Nephron (organoid): Measurements from ENCODE around the gene CECR2.

Experiments
- H3K27ac Mint-ChIP-seq, 3 experiments: 2 replicates each; pipeline ENCODE4 v1.8.0; 2020; ENCODE audit warnings: mixed read lengths in 3 of 3, mild to moderate bottlenecking in 2 of 3, moderate library complexity in 1 of 3
- H3K27me3 Mint-ChIP-seq: 2 replicates; pipeline ENCODE4 v1.8.0; 2021; ENCODE audit warnings: low read depth, mild to moderate bottlenecking, moderate library complexity, mixed read lengths
- H3K36me3 Mint-ChIP-seq: 2 replicates; pipeline ENCODE4 v1.8.0; 2020; ENCODE audit warnings: low read depth, mixed read lengths
- H3K4me1 Mint-ChIP-seq: 2 replicates; pipeline ENCODE4 v1.8.0; 2020; ENCODE audit warnings: mixed read lengths
- H3K4me3 Mint-ChIP-seq, 3 experiments: 2 replicates each; pipeline ENCODE4 v1.8.0; 2020; ENCODE audit warnings: mild to moderate bottlenecking in 3 of 3, mixed read lengths in 3 of 3, moderate library complexity in 2 of 3
- H3K9me3 Mint-ChIP-seq: 2 replicates; pipeline ENCODE4 v1.8.0; 2020; ENCODE audit warnings: mixed read lengths
- CTCF ChIP-seq, 3 experiments: fragments of 200-600 bp; sonication (generic); IDR thresholded peaks; one replicate each; pipeline ENCODE4 v1.5.0; 2021; ENCODE audit warnings: antibody characterized with exemption in 3 of 3; ENCODE audit not compliant: unreplicated experiment in 3 of 3

The CECR2 gene

DNA sequence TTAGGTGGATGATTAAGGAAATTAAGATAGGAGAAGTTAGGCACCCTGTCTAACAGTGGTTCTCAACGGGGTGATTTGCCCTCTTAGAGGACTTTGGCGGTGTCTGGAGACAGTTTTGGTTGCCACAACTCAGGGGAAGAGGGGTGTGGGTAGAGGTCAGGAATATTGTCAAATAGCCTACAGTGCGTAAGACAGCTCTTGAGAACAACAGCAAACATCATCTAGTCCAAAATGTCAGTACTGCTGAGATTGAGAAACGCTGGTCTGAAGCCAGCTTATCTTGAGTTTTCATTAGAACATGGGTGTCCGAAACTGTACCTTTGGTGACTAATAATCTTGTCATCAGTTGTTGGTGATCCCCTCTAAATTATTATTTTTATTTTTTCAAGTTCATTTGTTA lies 38.4 kb downstream of the CECR2 start:
- no peaks in the 10 kb centered on the region for H3K9me3 Mint-ChIP-seq
- no peaks in the 10 kb centered on the region for H3K27me3 Mint-ChIP-seq
- H3K36me3 Mint-ChIP-seq = no peaks in the 10 kb centered on the region
- H3K27ac Mint-ChIP-seq = peak overlapping the region; percentile 14 to 60 (median 41)
- TF ChIP-seq CTCF (IDR thresholded peaks at IDR 0.05; ENCODE audit: unreplicated experiment in 3 of 3) = no peak
- H3K4me1 Mint-ChIP-seq = peaks cover 61% of the 10 kb centered on the region
- no peak overlapping the region for H3K4me3 Mint-ChIP-seq

DNA sequence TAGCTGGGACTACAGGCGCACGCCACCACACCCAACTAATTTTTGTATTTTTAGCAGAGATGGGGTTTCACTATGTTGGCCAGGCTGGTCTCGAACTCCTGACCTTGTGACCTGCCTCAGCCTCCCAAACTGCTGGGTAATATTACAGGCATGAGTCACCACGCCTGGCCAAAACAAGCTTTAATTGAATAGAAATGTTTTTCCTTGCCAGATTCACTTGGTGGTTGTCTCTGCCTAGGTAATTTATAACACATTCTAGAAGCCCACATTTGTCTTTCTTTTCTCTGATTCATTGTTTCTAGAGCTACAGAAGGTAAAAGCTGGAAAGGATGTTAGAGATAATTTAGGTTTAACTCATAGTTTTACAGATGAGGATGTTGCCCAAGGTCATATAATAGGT lies 41.3 kb downstream of the CECR2 start:
- H3K4me3 Mint-ChIP-seq = no peak overlapping the region
- TF ChIP-seq CTCF (IDR thresholded peaks at IDR 0.05; ENCODE audit: unreplicated experiment in 3 of 3) = no peak
- no peaks in the 10 kb centered on the region for H3K9me3 Mint-ChIP-seq
- H3K4me1 Mint-ChIP-seq = peaks cover 65% of the 10 kb centered on the region
- H3K27ac Mint-ChIP-seq = peak overlapping the region in 2 of 3 experiments; percentile 20 to 27
- no peaks in the 10 kb centered on the region for H3K36me3 Mint-ChIP-seq
- no peaks in the 10 kb centered on the region for H3K27me3 Mint-ChIP-seq

GRCh38 chr22:17411213-17411612 lies 42.0 kb downstream of the CECR2 start:
- Mint-ChIP-seq H3K36me3 (no peaks in the 10 kb centered on the region), H3K27me3 (no peaks in the 10 kb centered on the region), H3K4me3 (no peak overlapping the region), H3K27ac (peak overlapping the region in 2 of 3 experiments; percentile 20 to 27), H3K4me1 (peaks cover 70% of the 10 kb centered on the region), H3K9me3 (no peaks in the 10 kb centered on the region)
- no peak for TF ChIP-seq CTCF (IDR thresholded peaks at IDR 0.05; ENCODE audit: unreplicated experiment in 3 of 3)

GRCh38 chr22:17412232-17412631 lies 43.0 kb downstream of the CECR2 start:
- Mint-ChIP-seq H3K4me3 (peak overlapping the region in 1 of 3 experiments; percentile 8), H3K4me1 (peaks cover 66% of the 10 kb centered on the region), H3K9me3 (no peaks in the 10 kb centered on the region), H3K36me3 (no peaks in the 10 kb centered on the region), H3K27ac (peak overlapping the region; percentile 52 to 69 (median 54)), H3K27me3 (no peaks in the 10 kb centered on the region)
- TF ChIP-seq CTCF (IDR thresholded peaks at IDR 0.05; ENCODE audit: unreplicated experiment in 3 of 3) = no peak

DNA sequence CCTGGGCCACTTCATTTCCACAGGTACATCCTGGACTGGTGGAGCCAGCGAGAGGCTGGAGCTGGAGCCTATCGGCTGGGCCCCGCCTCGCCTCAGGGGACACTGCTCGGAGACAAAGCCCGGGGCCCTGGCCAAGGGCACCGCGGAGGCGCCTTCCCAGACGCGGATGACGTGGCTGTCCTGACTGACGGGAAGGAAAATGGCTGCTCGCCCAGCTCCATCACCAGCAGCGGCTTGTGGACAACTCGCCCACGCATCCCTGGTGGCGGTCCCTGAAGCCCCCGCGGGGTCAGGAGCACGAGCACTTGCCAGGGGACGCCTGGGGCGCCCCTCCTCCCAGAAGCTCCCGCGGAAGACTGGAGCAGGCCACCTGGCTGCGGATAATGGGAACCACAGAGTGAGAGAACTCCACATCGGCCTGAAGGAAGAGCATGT lies 49.6 kb downstream of the CECR2 start:
- TF ChIP-seq CTCF (IDR thresholded peaks at IDR 0.05; ENCODE audit: unreplicated experiment in 3 of 3) = no peak
- H3K9me3 Mint-ChIP-seq = no peaks in the 10 kb centered on the region
- H3K4me3 Mint-ChIP-seq = no peak overlapping the region
- H3K27ac Mint-ChIP-seq = peak overlapping the region; percentile 34 to 64 (median 52)
- peaks cover 12% of the 10 kb centered on the region for H3K36me3 Mint-ChIP-seq
- peaks cover 3% of the 10 kb centered on the region for H3K27me3 Mint-ChIP-seq
- H3K4me1 Mint-ChIP-seq = peaks cover 59% of the 10 kb centered on the region

- Mint-ChIP-seq H3K27me3 (peaks cover 3% of the 10 kb centered on the region), H3K4me1 (peaks cover 59% of the 10 kb centered on the region), H3K27ac (peak overlapping the region; percentile 34 to 64 (median 52))
Observed at GRCh38 chr22:17419348-17419747, 50.1 kb downstream of the CECR2 start.

More at GRCh38 chr22:17419348-17419747, 50.1 kb downstream of the CECR2 start:
- no peak for TF ChIP-seq CTCF (IDR thresholded peaks at IDR 0.05; ENCODE audit: unreplicated experiment in 3 of 3)
- H3K4me3 Mint-ChIP-seq = peak overlapping the region in 1 of 3 experiments; percentile 6
- peaks cover 12% of the 10 kb centered on the region for H3K36me3 Mint-ChIP-seq
- no peaks in the 10 kb centered on the region for H3K9me3 Mint-ChIP-seq
